Hindlimb muscle (tissue), 1 donor: ENCODE measurements around the gene MICAL2. TPM values are rescaled to one million over a fixed set of nuclear protein-coding genes. Genes with fewer than 3 reads are reported as not detected.

Experiments
- DNase-seq: peaks from one replicate; pipeline ENCODE4 v3.0.0-alpha.2; 2013
- polyA plus RNA-seq: library from polyadenylated mRNA; unstranded; fragments of 120-200 nt; gene quantifications from one replicate; pipeline ENCODE4 v1.2.1, GENCODE V29; 2013; ENCODE audit not compliant: insufficient read length

Gene MICAL2
- polyA plus RNA-seq, 1 donor, result 20.3 TPM

- DNase-seq, result no peak
Measured at GRCh38 chr11:12275818-12276217, 165.4 kb downstream of the MICAL2 start.

DNA sequence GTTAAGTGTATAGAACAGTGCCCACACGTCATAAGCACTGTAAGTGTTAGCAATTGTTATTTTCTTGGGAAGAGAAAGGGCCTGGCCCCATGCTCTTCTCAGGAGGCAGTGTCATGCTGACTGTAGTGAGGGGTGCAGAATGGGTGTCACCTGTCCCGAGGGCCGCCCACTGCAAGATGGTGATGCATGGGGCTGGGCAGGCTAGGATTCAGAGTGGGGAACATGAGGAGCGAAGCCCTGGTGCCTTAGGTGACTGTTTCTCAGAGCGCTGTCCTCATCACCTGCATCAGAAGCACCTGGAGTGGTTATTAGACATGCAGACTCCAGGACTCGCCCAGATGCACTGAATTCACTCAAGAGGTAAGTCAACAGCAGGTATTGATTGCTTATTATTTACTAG lies 166.0 kb downstream of the MICAL2 start:
- no peak for DNase-seq

DNA sequence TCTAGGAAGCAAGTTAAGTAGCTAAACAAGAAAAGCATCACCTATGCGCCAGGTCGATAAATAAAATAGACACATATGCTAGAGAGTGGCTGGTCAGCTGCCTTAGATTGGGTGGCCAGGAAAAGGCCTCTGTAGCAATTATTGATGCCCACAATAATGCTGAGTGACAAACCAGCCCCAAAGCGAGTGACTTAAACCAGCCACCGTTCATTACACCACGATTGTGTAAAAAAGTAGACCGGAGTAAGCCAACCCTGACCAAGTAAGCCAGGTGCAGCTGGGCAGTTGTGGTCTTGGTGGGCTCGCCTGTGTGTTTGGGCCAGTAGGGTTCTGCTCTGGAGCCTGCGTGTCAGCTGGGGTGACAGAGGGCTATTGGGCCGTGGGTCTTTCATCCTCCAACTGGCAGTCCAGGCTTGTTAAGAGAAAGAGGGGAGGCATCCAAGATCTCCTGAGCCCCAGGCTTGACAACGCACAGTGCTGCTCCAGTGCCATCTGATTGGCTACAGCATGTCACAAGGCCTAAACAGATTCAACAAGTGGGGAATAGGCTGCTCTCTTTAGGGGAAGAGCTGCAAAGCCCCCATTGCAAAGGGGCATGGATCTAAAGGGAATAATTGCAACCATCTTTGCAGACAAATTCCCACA lies 166.6 kb downstream of the MICAL2 start:
- DNase-seq, result no peak

- DNase-seq, result no peak
Measured at GRCh38 chr11:12278766-12279671, 168.6 kb downstream of the MICAL2 start.

DNA sequence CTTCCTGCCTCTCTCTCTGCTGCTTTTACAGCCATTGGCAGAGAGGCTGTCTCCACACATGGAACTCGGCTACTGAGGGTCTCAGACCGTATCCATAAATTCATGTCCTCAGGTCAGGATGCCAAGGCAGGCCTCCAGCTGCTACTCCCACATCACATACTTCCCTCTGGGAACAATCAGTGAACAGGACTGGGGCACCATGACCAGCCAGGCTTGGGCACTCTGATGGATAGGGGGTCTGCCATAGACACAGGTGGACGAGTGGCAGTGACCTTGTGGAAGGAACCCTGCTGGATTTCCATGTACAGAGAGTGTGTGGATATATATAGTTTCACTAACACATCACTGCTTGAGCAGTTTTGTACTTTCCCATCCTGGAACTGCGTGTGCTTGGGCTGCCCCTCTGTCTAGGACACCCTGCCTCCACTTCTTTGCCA lies 169.3 kb downstream of the MICAL2 start:
- no peak for DNase-seq

GRCh38 chr11:12280199-12280837 lies 169.9 kb downstream of the MICAL2 start:
- no peak for DNase-seq

DNA sequence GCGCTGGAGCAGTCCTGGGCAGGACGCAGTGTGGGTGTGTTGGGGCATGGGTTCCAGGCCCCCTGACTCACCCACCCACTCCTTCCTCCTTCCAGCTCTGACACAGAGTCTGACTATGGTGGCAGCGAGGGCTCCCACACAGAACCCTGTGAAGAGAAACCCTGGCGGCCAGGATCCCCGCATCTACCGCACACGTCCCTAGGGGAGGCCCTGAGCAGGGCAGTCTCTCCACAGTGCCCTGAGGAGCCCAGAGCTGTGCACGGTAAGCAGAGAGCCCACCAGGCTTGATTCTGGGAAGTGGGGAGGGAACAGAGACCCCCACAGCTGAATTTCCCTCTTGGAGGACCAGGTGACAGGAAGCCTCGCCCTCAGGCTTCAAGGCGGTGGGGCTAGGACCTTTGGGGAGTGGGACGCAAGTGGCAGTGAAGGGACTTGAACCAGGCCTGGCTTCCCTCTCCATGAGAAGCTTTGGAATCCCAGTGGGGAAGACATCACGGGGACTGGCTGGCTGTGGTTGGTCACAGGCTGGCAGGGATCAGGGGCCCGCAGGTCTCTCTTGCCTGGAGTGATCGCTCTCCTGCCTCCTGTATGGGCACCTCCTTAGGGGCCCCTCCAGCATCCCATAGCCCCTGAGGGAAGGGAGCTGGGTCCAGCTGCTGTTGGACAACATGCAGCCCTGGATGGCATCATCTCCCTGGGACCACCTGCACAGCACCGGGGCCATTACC lies 170.6 kb downstream of the MICAL2 start:
- DNase-seq, result no peak

DNA sequence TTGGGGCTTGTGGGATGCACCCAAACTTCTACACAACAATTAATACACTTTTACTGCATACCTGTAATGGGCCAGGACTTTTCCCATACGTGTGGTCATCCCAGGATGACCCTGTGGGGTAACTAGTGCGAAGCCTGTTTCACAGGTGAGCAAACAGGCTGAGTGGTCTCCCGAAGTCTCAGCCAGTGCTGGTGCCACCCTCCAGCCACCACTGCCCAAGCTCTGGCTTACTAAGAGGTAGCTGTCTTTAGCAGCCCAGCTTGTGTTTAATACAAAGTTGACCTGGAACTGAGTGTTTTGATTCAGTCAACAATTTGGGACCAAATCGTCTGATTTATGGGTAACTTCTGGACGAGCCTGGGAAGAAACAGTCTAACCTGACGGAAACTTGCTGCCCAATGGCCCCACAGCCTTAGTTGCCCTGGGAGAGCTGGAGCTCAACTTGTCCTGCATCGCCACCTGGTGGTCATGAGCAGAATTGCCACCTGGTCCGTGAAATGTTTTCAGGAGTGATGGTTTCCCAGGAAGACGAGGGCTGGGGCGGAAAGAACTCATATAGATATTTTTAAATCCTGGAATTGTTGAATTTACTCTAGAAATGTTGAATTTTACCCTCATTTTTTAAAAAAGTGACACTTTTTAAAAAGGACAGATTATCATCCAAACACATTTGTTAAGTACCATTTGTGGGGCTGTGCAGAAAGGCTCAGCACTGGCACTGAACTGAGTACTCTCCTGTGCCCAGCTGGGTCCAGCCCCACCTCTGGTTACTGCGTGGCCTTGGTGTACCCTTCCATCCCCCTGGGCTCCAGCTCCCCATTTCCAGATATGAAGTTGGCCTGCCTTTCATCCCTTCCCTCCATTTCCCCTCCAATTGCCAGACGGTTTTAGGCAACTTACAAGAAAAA lies 171.4 kb downstream of the MICAL2 start:
- peak; percentile 83 for DNase-seq

GRCh38 chr11:12282676-12283075 lies 172.3 kb downstream of the MICAL2 start:
- no peak for DNase-seq

DNA sequence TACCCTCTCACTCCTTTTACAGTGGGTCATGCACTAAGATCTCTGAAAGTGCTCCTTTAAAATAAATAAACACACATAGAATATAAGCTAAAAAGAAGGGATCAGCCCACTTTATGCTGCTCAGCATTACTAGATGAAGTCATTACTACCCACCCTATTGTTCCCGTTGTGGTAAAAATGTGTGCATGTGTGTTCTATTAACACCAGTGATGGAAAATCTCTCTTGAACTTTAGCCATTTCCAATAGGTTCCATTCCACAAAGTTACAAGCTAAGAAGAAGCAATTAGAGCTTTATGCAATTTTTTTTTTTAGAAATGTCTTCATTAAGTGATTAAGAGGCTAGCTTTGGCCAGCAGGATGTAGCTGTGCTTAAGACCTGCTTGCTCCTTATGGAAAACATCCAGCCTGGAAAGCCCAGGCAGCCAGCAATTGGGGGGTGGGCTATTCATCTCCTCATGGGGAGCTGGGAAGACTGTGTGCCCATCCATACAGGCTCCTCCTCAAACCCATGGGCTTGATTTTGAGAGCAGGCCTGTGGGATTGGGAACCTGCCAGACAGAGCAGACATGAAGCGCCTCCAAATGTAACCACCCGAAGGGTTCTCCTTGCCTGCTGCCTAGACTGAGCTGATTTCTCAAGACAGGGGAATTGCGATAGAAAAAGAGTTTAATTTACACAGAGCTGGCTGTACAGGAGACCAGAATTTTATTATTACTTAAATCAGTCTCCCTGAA lies 174.1 kb downstream of the MICAL2 start:
- DNase-seq, result no peak

DNA sequence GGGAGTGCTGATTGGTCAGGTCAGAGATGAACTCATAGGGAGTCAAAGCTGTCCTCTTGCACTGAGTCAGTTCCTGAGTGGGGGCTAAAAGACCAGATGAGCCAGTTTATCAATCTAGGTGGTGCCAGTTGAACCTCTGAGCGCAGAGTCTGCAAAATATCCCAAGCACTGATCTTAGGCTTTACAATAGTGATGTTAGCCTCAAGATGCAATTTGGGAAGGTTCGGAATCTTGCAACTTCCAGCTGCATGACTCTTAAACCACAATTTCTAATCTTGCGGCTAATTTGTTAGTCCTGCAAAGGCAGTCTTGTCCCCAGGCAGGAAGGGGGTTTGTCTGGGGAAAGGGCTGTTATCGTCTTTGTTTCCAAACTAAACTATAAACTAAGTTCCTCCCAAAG lies 174.7 kb downstream of the MICAL2 start:
- DNase-seq, result no peak

DNA sequence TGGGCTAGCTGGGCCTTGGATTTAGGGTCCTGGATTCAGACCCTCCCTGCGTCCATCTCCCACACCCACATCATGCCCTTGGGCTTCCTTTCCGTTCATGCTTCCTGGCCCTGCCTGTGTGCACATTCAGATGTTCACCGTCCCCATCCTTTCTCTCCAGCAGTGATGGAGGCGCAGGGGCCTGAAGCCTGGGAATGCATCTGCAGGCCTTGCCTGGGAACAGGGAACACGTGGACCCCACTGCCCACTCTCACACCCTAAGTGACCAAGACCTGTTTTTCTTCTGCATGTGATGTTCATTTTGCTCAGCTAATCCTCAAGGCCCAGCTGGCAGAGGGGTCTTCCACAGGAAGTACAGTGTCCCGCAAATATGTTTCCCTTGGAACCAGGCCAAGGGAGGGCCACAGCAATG lies 175.4 kb downstream of the MICAL2 start:
- no peak for DNase-seq

- no peak for DNase-seq
Measured at GRCh38 chr11:12286606-12287005, 176.2 kb downstream of the MICAL2 start.

DNA sequence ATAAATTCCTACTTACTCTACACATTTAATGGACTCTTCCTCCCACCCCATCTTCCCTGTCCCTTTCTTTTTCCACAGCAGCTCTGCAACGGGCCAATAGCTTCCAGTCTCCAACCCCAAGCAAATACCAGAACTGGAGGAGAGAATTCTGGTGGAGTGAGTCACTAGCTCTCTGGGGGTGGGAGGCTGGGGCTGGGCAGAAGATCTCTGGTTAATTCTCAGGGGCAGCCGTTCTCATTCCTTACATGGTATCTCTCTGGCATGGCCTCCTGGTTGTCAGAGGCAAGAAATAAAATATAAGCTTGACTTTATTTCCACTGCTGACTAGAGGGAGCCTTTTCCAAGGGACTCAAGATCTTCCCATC lies 176.6 kb downstream of the MICAL2 start:
- no peak for DNase-seq

- no peak for DNase-seq
Measured at GRCh38 chr11:12287374-12288211, 177.2 kb downstream of the MICAL2 start.

DNA sequence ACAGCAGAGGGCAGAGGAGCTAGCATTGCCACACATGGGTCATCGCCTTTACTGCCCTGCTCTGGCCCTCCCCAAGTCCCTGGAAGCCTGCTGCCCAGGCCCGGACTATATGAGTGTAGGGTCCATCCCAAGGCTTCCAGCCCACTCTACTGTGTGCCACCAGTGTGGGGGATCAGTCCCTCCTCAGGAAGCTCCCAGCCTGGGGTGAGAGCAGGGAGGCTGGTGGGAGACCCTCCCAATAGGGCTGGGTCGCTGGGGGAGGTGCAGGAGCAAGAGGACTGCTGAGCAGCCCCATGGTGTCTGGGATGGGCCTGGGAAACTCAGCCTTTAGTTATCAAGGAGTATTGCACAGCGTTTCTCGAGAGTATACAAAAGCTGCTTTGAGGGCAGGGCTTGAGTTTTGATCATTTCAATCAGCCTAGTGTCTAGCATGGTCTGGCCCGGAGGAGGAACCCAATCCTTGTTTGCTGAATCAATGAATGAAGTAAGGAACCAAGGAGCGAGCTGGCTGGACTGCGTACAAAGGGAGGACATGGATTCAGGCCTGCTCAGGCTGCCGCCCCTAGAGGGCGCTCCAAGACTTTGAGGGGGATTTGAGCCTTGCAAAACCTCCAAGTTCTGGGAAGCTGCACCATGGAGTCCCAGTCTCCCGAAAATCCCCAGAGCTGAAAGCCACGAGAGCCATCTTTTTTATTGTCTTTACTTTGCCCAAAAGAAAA lies 178.0 kb downstream of the MICAL2 start:
- DNase-seq, result peak; percentile 62

DNA sequence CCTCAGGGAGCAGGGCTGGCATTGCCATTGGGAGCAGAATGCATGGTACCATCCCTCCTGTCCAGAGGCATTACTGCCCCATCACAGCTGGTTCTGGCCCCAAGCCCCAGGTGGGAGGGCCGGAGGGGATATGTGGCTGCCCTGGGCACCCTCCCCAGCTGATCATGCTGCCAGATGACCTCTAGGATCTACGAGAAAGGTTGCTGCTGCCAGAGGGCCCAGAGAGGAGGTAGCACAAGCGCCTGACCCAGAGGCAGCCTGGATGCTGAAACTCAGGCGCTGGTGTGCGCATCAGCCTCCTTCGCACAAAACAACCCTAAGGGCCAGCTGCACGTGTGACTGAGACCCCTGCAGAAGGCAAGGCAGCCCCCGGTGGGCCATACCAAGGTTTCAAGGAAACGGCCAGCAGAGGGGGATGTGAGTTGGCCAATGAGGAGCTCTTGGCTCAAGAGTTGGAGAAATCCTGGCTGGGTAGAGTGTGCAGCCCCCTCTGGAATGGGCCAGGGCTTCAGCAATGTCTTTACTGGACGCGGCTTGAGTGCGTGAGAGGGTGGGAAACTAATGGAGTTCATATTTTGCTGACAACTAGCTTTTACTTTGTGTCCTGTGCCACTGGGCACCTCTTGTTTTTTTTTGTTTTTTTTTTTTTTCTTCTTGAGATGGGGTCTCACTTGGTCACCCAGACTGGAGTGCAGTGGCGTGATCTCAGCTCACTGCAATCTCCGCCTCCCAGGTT lies 178.7 kb downstream of the MICAL2 start:
- no peak for DNase-seq

DNA sequence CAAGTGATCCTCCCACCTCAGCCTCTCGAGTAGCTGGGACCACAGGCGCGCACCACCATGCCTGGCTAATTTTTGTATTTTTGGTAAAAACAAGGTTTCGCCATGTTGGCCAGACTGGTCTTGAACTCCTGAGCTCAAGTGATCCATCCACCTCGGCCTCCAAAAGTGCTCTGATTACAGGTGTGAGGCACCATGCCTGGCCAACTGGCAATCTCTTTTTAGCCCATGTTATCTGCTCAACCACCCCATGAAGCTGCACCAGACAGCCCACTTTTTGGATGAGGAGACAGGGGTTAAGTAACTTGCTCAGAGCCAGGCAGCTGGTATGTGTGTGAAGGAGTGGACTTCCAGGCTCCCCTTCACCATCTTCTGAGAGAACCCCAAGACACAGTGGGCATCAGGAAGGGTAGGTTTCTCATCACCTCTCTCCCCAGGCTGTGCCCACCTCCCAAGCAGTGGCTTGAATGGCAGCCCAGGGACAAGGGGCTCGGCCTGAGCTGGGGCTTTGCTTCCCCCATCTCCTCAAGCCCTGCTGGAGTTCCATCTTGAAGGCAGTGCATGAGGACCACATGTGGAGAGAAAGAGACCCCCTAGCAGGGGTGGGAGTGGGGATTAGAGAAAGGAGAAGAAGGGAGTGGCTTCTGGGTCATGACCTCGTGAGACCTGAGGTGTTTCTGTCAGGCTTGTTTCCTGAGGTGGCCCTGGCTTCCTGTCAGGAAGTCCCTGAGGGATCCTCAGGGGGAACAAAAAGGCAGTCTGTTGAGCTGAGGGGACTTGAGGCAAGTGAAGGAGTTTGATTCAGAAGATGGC lies 179.5 kb downstream of the MICAL2 start:
- no peak for DNase-seq
